SU-DHL-6 (cell line): ENCODE measurements around the gene MID2.

Experiments used
- EZH2phosphoT487 ChIP-seq: fragments of 200-600 bp; sonication (generic), shearing (Covaris generic); conservative IDR thresholded peaks from 2 replicates; pipeline ENCODE4 v1.6.1; 2018; ENCODE audit warnings: mild to moderate bottlenecking, antibody characterized with exemption, low read length, moderate library complexity, mixed read lengths
- TF ChIP-seq, protein P1 (sequence below): fragments of 200-600 bp; sonication (generic); IDR thresholded peaks from one replicate; pipeline ENCODE4 v1.5.1; 2017; ENCODE audit warnings: antibody characterized with exemption, mild to moderate bottlenecking, low read length, moderate library complexity; ENCODE audit not compliant: insufficient read depth, poor library complexity, severe bottlenecking

GRCh38 chrX:107818900-107819521, 6.7 kb upstream of the MID2 start:
- TF ChIP-seq, protein P1, sequence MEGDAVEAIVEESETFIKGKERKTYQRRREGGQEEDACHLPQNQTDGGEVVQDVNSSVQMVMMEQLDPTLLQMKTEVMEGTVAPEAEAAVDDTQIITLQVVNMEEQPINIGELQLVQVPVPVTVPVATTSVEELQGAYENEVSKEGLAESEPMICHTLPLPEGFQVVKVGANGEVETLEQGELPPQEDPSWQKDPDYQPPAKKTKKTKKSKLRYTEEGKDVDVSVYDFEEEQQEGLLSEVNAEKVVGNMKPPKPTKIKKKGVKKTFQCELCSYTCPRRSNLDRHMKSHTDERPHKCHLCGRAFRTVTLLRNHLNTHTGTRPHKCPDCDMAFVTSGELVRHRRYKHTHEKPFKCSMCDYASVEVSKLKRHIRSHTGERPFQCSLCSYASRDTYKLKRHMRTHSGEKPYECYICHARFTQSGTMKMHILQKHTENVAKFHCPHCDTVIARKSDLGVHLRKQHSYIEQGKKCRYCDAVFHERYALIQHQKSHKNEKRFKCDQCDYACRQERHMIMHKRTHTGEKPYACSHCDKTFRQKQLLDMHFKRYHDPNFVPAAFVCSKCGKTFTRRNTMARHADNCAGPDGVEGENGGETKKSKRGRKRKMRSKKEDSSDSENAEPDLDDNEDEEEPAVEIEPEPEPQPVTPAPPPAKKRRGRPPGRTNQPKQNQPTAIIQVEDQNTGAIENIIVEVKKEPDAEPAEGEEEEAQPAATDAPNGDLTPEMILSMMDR: no peak
- no peak for TF ChIP-seq EZH2phosphoT487
